ENCODE measurements around the gene KCNN4.

DNA sequence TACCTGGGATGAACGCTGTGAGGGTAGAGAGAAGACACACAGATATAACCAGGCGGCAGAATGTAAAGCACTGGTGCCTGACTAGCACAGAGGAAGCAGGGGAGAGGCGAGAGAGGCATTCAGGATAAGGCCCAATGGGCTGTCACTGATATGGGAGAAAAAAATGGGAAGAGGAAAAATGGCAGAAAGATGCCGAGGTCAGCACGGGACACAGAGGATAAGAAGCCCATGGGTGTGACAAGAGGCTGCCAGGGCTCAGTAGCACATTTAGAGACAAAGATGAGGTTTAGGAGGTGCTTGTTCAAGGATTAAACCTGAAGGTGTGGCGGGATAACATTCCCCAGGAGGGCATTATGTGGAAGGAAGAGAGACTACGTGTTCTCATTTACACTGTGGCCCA lies 31.6 kb downstream of the KCNN4 start:
- TF ChIP-seq, protein P1, sequence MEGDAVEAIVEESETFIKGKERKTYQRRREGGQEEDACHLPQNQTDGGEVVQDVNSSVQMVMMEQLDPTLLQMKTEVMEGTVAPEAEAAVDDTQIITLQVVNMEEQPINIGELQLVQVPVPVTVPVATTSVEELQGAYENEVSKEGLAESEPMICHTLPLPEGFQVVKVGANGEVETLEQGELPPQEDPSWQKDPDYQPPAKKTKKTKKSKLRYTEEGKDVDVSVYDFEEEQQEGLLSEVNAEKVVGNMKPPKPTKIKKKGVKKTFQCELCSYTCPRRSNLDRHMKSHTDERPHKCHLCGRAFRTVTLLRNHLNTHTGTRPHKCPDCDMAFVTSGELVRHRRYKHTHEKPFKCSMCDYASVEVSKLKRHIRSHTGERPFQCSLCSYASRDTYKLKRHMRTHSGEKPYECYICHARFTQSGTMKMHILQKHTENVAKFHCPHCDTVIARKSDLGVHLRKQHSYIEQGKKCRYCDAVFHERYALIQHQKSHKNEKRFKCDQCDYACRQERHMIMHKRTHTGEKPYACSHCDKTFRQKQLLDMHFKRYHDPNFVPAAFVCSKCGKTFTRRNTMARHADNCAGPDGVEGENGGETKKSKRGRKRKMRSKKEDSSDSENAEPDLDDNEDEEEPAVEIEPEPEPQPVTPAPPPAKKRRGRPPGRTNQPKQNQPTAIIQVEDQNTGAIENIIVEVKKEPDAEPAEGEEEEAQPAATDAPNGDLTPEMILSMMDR (IDR thresholded peaks at IDR 0.05) = no peak
- no peak for TF ChIP-seq POLR2A (IDR thresholded peaks at IDR 0.05)
